Measurements from ENCODE around the gene SLC16A13.
"Not testable (repeated sequence)": the region's sequence is repeated elsewhere in the genome, so short reads cannot be mapped to it uniquely, and the experiment has no call there.

The SLC16A13 gene

DNA sequence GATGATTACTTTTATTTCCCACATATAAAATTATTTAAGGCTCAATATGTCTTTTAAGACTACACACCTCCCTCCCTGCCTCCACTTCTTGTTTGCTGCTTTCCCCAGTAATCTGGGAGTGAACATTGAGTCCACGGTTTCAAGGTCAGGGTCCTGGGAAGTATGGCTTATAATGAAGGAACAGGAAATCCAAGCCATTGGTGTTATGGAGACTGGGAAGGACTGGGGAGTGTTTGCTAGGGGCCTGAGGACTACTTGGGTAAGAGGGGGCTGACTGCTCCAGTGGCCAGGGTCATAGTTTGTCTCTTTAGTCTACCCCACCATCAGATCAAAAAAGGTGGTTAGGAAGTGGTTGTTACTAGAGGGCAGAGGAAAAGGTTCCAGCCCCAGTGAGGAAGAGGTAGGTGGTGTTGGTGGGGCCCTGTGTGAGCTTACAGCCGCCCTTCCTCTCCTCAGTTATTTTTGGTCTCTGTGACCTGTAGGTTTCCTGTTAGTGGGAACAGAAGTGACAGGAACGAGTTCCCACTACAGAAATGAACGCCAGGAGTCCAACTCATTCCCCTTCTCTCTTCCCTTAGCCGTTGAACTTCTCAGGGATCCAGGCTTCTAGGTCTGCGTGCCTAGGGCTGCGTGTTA lies 742 bp upstream of the SLC16A13 start:
- DNase-seq: no peak

DNA sequence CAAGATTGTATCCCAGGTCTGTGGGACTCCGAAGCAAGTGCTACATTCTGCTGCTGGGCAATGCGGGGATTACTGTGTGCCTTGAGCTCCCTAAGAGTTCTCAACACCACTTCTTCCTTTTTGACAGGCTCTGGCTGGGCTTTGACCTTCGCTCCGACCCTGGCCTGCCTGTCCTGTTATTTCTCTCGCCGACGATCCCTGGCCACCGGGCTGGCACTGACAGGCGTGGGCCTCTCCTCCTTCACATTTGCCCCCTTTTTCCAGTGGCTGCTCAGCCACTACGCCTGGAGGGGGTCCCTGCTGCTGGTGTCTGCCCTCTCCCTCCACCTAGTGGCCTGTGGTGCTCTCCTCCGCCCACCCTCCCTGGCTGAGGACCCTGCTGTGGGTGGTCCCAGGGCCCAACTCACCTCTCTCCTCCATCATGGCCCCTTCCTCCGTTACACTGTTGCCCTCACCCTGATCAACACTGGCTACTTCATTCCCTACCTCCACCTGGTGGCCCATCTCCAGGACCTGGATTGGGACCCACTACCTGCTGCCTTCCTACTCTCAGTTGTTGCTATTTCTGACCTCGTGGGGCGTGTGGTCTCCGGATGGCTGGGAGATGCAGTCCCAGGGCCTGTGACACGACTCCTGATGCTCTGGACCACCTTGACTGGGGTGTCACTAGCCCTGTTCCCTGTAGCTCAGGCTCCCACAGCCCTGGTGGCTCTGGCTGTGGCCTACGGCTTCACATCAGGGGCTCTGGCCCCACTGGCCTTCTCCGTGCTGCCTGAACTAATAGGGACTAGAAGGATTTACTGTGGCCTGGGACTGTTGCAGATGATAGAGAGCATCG lies 2.4 kb downstream of the SLC16A13 start:
- no peak for DNase-seq

DNA sequence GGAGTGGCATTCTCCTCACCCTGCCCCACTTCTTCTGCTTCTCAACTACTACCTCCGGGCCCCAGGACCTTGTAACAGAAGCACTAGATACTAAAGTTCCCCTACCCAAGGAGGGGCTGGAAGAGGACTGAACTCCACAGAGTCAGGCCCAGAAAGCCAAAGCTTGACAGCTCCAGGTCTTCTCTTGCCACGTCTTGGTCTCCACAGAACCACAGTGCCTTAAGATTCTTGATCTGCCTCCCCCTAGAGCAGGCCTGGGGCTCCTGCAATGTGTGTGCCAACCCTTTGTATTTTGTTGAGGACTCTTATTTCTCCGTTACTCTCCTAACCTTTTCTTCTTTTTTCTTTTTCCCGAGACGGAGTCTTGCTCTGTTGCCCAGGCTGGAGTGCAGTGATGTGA lies 4.0 kb downstream of the SLC16A13 start:
- no peak for DNase-seq

DNA sequence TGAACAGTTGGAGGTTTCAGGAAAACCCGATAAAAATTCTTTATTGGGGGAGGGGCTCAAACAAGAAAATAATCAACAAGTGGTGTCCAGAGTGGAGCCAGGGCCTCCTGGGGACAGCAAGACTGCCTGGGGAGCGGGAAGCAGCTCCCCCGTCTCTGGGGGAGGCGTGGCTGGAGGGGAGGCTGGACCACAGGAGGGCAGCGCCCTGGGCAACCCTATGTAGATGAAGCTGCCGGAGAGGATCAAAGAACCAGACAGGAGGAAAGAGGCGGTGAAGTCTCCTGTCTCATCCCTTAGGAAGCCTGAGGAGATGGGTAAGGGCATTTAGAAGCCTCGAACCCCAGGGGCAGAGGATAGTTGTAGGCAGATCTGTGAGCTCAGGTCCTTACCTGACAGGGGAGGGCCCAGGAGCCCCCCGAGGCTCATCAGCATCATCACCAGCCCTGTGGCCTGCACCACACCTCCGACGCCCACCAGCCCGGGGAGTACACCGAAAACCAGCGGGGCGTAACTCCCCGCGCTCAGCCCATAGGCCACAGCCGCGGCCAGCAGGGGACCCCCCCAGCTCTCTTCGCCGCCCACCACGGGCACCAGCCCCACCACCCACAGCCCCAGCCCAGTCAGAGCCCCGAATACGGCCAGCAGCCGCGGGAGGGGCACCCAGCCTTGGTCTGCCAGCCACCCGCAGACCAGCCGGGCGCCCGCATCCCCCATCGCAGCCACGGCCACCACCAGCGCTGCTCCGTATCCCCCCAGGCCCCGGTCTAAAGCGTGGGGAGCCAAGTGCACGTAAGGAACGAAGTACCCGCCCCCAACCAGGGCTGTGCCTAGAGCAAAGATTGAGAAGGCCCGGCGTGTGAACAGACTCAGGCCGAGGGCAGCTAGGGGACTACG lies 6.0 kb downstream of the SLC16A13 start:
- no peak for DNase-seq

DNA sequence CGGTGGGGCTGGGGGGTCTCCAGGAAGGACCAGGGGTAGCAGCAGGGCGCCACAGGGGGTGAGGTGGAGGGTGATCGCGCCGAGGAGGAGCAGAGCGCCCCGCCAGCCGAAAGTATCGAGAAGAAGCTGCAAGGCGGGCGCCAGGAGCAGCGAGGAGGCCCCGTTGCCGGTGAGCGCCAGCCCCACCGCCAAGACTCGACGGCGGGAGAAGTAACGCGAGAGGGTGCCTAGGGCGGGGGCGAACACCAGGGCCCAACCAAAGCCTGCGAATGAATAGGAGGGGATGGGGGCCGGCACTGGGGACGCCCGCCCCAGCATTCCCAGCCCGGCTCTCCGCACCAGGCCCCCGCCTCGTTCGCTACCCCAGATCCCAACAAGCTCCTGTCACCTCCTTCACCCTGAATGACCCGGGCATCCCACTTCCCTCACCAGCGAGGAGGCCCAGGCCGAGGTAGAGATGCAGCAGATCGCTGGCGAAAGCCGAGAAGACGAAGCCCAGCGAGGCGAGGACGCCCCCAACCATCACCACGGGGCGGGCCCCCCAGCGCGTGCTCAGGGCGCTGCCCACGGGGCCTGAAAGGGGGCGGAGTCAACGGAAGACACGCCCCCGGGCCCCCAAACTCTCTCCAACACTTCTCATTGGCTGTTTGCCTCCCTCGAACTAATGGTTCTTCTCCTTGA lies 6.8 kb downstream of the SLC16A13 start:
- no peak for DNase-seq

DNA sequence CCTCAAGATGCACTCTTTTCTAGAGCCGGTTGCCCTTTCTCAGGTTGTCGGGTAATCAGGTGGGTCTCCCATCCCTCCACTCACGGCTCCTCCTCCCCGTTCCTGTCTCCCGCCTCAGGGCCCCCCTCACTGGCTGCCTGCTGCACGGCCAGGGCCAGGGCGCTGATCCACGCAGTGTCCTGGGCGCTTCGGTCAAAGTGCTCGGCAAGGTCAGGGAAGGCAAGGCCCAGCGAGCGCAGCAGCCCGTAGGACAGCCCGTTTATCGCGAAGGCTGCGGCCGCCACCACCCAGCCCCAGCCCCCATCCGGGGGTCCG lies 7.3 kb downstream of the SLC16A13 start:
- DNase-seq: no peak

DNA sequence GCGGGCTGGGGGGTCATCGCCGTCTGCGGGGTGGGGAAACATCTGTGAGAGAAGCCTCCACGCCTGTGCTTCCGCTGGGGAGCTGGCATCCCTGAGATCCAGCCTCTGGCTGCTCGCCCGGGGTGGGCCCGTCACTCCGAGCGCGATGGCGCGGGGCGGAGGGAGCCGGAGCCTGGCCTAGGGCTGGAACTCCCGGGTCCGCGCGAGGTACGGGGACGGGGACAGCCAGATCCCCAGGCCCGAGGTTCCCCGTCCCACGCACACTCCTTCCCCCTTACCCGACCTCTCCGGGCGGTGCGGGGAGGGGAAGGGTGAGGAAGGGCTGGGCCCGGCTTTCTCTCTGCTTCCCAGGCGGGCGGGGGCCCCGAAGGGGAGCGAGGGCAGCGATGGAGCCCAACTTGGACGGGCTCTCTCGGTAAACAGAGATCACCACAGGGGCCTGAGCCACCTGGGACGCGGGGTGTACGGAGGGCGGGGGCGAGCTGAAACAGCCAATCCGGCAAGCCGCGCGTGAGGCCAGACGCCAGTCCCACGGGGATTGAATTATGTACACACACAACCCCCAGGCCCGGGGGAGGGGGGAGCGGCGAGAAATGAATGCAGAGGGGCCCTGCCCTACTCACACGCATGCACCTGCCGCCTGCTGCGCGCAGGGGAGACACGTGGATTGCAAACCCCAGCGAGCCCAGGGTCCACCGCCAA lies 7.8 kb downstream of the SLC16A13 start, which contains the start of gene SLC16A11:
Gene SLC16A11 (minus strand): TSS at position 596 of the 702 bp plus-strand sequence. CDS start 579 bp downstream, at position 17.
- DNase-seq: peak; percentile 93

DNA sequence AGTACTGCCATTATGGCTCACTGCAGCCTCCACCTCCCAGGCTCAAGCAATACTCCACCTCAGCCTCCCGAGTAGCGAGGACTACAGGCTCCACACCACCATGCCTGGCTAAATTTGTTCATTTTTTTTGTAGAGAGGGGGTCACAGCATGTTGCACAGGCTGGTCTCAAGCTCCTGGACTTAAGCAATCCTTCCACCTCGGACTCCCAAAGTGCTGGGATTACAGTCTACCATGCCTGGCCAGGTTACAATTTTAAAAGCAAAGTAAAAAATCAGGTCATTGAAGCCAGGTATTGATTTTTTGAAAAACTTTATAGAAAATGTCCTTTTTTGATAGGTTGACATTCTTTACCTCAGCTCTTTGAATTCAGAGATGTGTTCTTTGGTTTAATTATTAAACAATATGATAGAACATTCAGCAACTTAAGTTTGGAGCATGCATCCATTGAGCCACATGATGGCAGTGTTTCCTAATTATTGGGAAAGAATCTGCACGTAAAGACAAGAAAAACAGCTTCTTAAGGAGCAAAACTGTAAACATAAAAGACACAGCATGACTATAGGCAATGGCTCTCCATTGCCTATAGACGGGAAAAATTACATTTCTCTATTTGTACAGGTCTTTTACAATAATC lies 9.8 kb downstream of the SLC16A13 start:
- peak; percentile 49 for DNase-seq

DNA sequence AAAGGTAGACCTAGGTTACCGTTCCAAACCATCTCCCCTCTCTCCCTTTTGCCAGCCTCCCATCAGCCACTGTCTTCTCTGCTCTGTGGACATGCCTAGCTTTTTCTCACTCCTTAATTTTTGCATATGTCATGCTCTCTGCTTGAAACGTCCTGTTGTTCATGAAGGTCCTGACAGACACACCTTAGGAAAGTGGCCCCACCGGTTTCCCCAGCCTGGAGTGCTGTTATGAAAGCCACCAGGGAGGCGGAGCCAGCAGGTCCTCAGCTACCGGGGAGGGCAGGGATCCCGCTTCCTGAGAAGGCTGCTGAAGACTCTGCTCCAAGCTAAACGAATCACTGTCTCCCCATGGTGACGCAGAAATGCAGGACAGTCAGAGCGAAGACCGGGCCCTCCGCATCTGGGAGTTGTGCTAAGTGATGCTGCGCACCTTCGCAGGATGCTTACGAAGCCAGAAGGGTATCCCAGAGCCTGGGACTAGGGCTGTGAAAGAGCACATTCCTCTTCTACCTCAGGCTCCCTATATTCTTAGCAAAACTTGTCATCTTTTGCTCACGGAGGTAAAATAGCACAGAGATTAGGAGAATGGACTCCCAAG lies 10.4 kb downstream of the SLC16A13 start:
- peak; percentile 72 for DNase-seq

DNA sequence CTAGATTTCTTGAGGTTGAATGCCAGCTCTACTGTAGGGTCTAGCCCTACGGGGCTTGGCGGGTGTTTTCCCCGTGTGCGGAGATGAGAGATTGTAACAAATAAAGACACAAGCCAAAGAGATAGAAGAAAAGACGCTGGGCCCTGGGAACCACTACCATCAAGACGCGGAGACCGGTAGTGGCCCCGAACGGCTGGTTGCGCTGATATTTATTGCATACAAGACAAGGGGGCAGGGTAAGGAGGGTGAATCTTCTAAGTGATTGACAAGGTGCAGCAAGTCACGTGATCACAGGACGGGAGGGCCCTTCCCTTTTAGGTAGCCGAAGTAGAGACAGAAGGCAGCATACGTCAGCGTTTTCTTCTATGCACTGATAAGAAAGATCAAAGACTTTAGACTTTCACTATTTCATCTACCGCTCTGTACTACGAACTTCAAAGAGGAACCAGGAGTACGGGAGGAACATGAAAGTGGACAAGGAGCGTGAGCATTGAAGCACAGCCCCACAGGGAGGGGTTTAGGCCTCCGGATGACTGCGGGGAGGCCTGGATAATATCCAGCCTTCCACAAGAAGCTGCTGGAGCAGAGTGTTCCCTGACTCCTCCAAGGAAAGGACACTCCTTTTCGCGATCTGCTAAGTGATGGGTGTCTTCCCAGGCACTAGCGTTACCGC lies 11.0 kb downstream of the SLC16A13 start:
- not testable (repeated sequence) for DNase-seq

DNA sequence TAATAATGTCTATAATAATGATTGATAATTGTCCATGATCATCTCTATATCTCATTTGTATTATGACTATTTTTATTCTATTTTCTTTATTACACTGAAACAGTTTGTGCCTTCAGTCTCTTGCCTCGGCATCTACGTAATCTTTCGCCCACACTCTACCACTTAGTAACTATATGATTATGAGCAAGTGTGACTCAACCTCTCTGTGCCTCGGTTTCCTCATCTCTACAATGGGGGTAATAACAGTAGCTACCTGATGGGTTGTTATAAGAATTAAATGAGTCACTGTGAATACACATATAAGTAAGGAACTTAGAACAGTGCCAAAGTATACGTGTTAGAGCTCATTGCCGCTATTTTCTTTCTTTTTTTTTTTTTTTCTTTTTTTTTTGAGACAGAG lies 11.8 kb downstream of the SLC16A13 start:
- no peak for DNase-seq

DNA sequence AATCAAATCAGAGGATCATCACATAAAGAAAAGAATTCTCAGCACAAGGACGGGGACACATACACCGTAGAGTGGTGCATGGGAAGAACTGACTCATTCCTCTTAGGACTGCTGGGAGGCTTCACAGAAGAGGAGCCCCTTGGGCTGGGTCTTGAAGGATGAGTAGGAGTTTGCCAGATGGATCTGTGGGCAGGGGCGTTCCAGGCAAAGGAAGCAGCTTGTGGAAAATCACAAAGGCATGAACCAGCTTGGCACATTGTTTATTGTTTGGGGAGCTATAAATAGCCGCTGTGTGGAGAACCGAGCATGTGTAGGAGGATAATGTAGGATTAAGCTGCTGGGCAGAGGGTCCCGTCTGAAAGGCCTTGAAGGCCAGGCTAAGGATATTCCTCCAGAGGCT lies 13.2 kb downstream of the SLC16A13 start:
- no peak for DNase-seq

DNA sequence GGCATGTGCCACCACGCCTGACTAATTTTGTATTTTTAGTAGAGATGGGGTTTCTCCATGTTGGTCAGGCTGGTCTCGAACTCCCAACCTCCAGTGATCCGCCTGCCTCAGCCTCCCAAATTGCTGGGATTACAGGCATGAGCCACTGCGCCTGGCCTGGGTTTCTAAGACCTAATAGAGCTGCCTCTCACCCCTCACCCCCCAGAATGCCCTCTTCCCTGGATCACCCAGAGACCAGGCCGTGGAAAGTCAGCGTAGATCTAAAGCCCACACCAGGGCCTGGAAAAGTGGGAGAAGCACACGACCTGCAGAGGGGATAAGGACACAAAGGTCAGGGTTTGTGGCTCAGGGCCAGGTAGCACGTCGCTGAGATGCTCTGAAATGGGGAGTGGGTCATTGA lies 14.8 kb downstream of the SLC16A13 start:
- DNase-seq: not testable (repeated sequence)

DNA sequence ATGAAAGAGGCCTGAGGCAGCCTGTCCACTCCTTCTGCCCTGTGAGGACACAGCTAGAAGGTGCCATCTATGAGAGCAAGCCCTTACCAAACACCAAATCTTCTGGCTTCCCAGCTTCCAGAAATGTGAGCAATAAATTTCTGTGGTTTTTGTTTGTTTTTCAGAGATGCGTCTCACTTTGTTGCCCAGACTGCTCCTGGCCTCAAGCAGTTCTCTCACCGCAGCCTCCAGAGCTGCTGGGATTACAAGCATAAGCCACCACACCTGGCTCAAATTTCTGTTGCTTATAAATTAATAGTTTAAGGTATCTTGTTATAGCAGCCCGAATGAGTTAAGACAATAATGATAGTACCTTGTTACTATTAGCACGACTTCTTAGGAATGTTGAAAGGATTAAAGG lies 20.6 kb downstream of the SLC16A13 start:
- no peak for DNase-seq

DNA sequence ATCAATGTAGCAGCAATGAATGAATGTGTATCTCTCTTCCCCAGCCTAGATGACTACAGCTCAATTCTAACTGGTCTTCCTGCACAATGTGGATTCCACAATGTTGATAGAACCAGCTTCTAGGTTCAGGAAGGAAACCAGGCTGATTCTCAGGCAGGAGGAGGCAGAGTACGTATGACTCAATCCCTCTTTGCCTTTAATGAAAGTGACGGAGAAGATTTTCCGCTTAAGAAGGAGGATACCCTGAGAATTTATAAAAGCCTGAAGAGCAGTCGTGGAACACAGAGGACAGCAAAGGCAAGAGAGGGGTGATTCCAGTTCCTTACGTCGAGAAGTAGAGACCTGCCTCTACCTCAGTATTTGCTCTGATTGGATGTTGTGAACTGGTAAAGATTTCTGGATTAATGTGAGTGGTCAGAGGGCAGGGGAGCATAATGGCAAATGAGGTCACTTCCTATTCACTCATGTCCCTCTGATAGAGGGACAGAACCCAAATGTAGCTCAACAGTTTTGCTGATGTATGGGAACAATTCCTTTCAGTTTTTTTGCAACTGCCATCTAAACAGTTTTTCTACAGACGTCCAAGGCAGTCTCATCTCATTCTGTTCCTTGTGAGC lies 23.1 kb downstream of the SLC16A13 start:
- DNase-seq: no peak

DNA sequence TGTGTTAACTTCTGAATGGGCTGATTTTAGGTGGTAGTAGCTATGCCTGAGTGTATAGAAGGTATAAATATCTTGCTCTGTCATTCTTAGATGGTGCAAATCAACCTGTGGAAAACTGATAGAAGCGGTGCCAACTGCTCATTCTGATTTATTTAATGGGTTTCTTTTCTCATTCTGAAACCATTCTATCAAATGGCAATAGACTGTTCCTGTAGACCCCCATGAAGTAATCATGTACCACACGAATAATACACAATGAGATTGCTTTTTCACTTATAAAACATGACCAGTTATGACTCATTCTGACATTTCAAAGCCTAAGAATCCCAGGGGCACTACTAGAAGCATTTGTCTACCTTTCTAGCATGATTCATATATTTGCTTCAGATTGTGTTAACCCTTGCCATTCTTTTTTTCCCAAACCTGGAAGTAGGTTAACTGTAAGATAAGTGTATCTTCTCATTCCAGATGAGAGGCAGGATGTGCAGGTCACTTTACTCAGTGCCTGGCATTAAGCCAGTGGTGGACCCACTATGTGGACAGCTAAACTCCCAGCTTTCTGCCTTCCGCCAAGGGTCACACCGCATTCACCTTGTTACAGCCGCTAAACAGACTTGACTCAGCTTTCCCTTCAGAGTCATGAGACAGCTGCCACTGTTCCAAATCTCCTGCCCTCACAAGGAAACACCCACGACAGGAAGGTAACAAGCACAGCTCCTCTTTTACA lies 24.5 kb downstream of the SLC16A13 start:
- DNase-seq: no peak

DNA sequence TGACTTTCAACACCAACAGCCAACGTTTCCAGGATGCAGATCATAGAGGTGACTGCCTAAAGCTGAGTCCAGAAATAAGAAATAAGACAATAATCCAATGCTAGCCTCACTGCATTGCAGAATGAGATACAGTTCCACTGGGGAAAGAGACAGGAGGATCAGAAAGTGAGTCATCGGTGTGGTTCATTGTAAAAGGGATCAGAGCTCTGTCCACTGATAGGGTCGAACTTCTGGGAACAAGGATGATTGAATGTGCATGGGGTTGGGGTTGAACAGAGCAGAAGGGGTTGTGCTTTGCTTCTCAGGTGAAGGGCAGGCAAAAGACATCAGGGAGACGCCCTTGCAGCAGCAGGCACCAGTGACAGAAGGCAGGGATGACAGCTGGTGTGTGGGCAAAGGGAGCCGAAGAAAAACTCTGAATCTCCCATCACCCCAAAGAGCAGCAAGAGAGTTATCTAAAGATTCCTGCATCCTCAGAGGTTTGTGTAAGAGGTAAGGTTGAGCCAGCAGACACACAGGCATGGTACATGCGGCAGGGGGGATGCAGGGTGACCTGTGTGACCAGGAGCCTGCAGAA lies 27.8 kb downstream of the SLC16A13 start:
- no peak for DNase-seq

DNA sequence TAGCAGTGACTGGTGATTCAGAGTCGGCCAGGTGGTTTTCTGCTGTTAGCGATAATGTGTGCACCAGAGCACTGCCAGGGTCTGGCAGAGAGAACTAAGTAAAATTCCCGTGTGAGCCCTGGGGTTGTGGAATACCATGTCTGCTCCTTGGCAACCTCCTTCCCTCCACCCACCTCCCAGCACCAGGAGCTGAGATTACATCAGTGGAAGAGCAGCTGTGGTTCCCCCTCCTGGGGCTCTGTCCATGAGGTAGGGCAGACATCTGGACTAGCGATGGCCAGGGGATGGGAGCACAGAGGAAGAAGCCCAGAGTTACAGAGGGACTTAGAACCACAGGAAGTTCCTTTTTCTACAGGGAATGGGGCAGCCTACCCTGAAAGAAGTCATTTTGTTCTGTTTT lies 28.4 kb downstream of the SLC16A13 start:
- no peak for DNase-seq

DNA sequence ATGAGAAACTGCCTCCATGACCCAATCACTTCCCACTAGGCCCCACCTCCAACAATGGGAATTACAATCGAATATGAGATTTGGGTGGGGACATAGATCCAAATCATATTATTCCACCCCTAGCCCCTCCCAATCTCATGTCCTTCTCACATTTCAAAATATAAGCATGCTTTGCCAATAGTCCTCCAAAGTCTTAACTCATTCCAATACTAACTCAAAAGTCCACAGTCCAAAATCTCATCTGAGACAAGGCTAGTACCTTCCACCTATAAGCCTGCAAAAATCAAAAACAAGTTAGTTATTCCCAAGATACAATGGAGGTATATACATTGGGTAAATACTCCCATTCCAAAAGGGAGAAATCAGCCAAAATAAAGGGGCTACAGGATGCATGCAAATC lies 31.4 kb downstream of the SLC16A13 start:
- DNase-seq: no peak

All from NCI-H345 (cell line).